Right cardiac atrium (tissue), 5 donors: ENCODE measurements around the gene CLDND1. TPM values are rescaled to one million over a fixed set of nuclear protein-coding genes. Genes with fewer than 3 reads are reported as not detected.

ENCODE experiments used
- polyA plus RNA-seq: library from polyadenylated mRNA; stranded (reverse); fragments of 200-250 nt; gene quantifications from one replicate; pipeline ENCODE4 v1.2.3, GENCODE V29; 2013
- total RNA-seq, 4 donors: library from RNA; stranded (reverse); fragmentation: NEBNext Ultra II Directional; extraction: Animal tissue kit (Norgen Biotek cat#: 25700); gene quantifications; one replicate each; pipeline ENCODE4 v1.2.1, GENCODE V29; 2021
- donor health status: healthy with polysubstance abuse.
- donor health status: DM: no; HTN: yes; CAD: no.
- donor health status: DM: no; HTN: no; CAD: no.
- donor health status: DM: no; HTN: yes; CAD: no; lungs with severe emphysema.
- donor health status: DM: yes; HTN: yes; CAD: no.

Gene CLDND1
- total and polyA plus RNA-seq, 5 donors, result 64.0 to 103 (median 94.3) TPM

Other genes with a start within 250 kb of the CLDND1 start
- not detected for gene OR5H2, start 240.4 kb downstream of the CLDND1 start, total RNA-seq
- gene OR5H2, start 240.4 kb downstream of the CLDND1 start, polyA plus RNA-seq, result not detected
- gene OR5K4, start 169.0 kb downstream of the CLDND1 start, total RNA-seq, result not detected
- not detected for gene OR5K4, start 169.0 kb downstream of the CLDND1 start, polyA plus RNA-seq
- not detected for gene OR5K3, start 132.2 kb downstream of the CLDND1 start, total RNA-seq
- gene OR5K3, start 132.2 kb downstream of the CLDND1 start, polyA plus RNA-seq, result not detected
- gene OR5K1, start 59.7 kb downstream of the CLDND1 start, total RNA-seq, result not detected
- gene OR5K1, start 59.7 kb downstream of the CLDND1 start, polyA plus RNA-seq, result not detected
- gene OR5K2, start 25.2 kb downstream of the CLDND1 start, total RNA-seq, result not detected
- not detected for gene OR5K2, start 25.2 kb downstream of the CLDND1 start, polyA plus RNA-seq
- not detected for gene GPR15, start 9.1 kb upstream of the CLDND1 start, total RNA-seq
- gene GPR15, start 9.1 kb upstream of the CLDND1 start, polyA plus RNA-seq, result not detected
- 10 to 100 TPM in 3 of 4 donors, 1 to 10 TPM in 1; 7.8 to 13.4 (median 11.5) TPM for gene CPOX, start 70.7 kb upstream of the CLDND1 start, total RNA-seq
- gene CPOX, start 70.7 kb upstream of the CLDND1 start, polyA plus RNA-seq, result 10.3 TPM
- gene ST3GAL6, start 240.4 kb upstream of the CLDND1 start, total RNA-seq, result 10 to 100 TPM; 27.6 to 29.3 (median 29.1) TPM
- 22.8 TPM for gene ST3GAL6, start 240.4 kb upstream of the CLDND1 start, polyA plus RNA-seq